Measurements from ENCODE around the gene BCR.
A peak's percentile ranks its signal among the peaks of the same experiment; 100 is the strongest.

The BCR gene

DNA sequence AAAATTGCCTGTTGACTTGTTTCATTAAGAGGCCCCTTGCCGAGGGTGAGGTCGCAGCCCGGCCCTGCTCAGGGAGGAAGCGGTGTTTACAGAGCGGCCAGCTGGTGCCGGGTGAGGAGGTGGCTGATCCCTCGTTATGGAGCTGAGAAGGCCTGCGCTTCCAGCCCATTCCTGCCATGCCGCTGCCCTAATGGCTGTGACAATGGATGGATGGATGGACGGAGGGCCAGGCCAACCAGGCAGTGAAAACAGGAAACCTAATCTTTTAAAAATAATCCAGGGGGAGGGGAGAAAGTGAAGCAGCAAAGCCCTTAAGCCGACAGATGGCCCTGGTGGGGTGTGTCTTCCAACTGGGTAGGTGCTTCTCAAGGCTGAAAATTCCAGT lies 38.5 kb downstream of the BCR start:
- H3K4me3 ChIP-seq (ENCODE audit: low read depth, low read length) = no peak overlapping the region
- peaks cover 34% of the 10 kb centered on the region for H3K79me2 ChIP-seq (ENCODE audit: control insufficient read depth, insufficient read depth, low read length, unreplicated experiment)
- H3K27me3 ChIP-seq (ENCODE audit: insufficient read depth, low read length) = no peaks in the 10 kb centered on the region
- H2AFZ ChIP-seq (ENCODE audit: low read length, unreplicated experiment) = no peak overlapping the region
- H3K4me1 ChIP-seq (ENCODE audit: control insufficient read depth, insufficient read depth, low read length, unreplicated experiment) = peaks cover 42% of the 10 kb centered on the region
- no peak overlapping the region for H3K27ac ChIP-seq (ENCODE audit: low read depth, low read length)
- H3K36me3 ChIP-seq (ENCODE audit: insufficient read depth, low read length) = no peaks in the 10 kb centered on the region

DNA sequence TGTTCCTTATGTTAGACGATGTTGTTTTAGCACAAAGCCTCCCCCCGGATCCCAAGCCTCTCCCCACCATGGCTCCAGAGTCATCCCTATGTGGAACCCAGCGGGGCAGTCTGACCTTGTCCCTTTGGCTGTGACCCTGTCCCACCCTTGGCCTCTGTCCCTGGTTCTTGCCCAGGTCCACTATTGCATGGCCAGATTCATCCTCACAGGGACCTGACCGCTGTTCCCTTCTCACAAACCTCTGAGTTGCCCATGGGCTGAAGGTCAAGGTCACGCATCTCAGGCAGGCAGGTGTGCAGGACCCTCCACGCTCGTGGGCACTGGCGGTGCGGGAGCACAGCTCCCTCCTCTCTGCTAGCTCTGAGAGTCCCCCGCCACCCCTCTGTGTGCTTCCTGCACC lies 39.0 kb downstream of the BCR start:
- Histone ChIP-seq H3K36me3 (ENCODE audit: insufficient read depth, low read length) (no peaks in the 10 kb centered on the region), H3K4me3 (ENCODE audit: low read depth, low read length) (no peak overlapping the region), H3K27ac (ENCODE audit: low read depth, low read length) (no peak overlapping the region), H3K27me3 (ENCODE audit: insufficient read depth, low read length) (no peaks in the 10 kb centered on the region), H2AFZ (ENCODE audit: low read length, unreplicated experiment) (no peak overlapping the region), H3K4me1 (ENCODE audit: control insufficient read depth, insufficient read depth, low read length, unreplicated experiment) (peaks cover 42% of the 10 kb centered on the region), H3K79me2 (ENCODE audit: control insufficient read depth, insufficient read depth, low read length, unreplicated experiment) (peaks cover 37% of the 10 kb centered on the region)

DNA sequence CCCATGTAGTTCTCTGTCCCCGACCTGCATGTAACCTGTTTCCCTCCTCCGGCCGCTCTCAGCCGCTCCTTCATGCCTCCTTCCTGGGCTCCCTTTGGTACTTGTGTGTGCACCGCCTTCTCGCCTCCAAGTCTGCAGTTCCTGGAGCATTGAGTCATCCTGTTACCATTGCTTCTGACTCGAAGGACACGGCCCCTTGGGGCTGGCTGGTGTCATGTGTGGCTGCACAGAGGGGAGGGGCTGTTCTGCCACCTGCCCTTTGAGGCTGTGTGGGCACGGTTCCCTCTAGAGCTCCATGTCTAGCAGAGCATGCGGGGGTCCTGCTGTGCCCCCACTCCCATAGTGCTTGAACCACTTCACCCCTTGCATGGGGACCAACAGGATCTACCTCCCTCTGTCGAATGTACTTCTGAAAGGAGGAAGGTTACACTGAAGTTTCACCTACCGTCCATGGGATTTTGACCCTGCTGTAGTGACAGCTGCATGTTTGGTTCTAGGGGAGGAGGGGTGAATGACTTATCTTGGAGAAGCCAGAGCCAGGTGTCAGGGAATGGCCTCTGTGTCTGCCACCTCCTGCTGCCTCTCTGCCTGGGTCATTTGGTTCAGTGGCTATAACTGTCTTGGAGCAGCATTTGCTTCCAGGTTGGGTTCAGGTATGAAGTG lies 39.6 kb downstream of the BCR start:
- no peaks in the 10 kb centered on the region for H3K36me3 ChIP-seq (ENCODE audit: insufficient read depth, low read length)
- H2AFZ ChIP-seq (ENCODE audit: low read length, unreplicated experiment) = no peak overlapping the region
- H3K27me3 ChIP-seq (ENCODE audit: insufficient read depth, low read length) = no peaks in the 10 kb centered on the region
- no peak overlapping the region for H3K27ac ChIP-seq (ENCODE audit: low read depth, low read length)
- H3K4me1 ChIP-seq (ENCODE audit: control insufficient read depth, insufficient read depth, low read length, unreplicated experiment) = peaks cover 43% of the 10 kb centered on the region
- peak overlapping the region; percentile 21; the same call in 1 of the 2 replicates for H3K4me3 ChIP-seq (ENCODE audit: low read depth, low read length)
- H3K79me2 ChIP-seq (ENCODE audit: control insufficient read depth, insufficient read depth, low read length, unreplicated experiment) = peaks cover 35% of the 10 kb centered on the region

- Histone ChIP-seq H3K4me1 (ENCODE audit: control insufficient read depth, insufficient read depth, low read length, unreplicated experiment) (peaks cover 43% of the 10 kb centered on the region), H3K79me2 (ENCODE audit: control insufficient read depth, insufficient read depth, low read length, unreplicated experiment) (peaks cover 31% of the 10 kb centered on the region), H3K4me3 (ENCODE audit: low read depth, low read length) (peak overlapping the region; percentile 21; the same call in 1 of the 2 replicates)
These were observed 40.4 kb downstream of the BCR start for GRCh38 chr22:23220485-23221350.

DNA sequence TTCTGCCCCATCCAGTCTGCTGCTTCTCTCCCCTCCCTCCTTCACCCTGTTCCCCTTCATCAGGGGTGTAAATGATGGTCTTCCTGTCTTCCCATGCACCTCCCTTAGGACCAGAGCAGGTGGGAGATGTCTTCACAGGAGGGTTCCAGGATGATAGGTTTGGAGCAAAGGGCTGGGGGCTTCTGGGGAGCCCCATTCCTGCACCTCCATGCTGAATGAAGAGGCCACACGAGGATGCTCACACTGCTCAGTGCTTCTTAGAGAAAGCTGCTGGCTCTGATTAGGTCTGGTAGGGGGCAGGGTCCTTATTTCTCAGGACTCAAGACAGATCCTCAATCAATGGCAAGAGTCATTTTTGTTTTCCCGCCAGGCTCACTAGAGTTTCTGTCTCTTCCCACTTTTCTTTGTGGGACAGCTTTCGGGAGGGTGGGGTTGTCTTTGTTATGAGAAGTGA lies 41.1 kb downstream of the BCR start:
- no peak overlapping the region for H3K4me3 ChIP-seq (ENCODE audit: low read depth, low read length)
- H3K27me3 ChIP-seq (ENCODE audit: insufficient read depth, low read length) = no peaks in the 10 kb centered on the region
- no peak overlapping the region for H2AFZ ChIP-seq (ENCODE audit: low read length, unreplicated experiment)
- no peak overlapping the region for H3K27ac ChIP-seq (ENCODE audit: low read depth, low read length)
- H3K79me2 ChIP-seq (ENCODE audit: control insufficient read depth, insufficient read depth, low read length, unreplicated experiment) = peaks cover 28% of the 10 kb centered on the region
- H3K4me1 ChIP-seq (ENCODE audit: control insufficient read depth, insufficient read depth, low read length, unreplicated experiment) = peaks cover 43% of the 10 kb centered on the region
- H3K36me3 ChIP-seq (ENCODE audit: insufficient read depth, low read length) = no peaks in the 10 kb centered on the region

More at GRCh38 chr22:23220485-23221350, 40.4 kb downstream of the BCR start:
- no peaks in the 10 kb centered on the region for H3K36me3 ChIP-seq (ENCODE audit: insufficient read depth, low read length)
- no peaks in the 10 kb centered on the region for H3K27me3 ChIP-seq (ENCODE audit: insufficient read depth, low read length)
- H2AFZ ChIP-seq (ENCODE audit: low read length, unreplicated experiment) = no peak overlapping the region
- H3K27ac ChIP-seq (ENCODE audit: low read depth, low read length) = no peak overlapping the region

DNA sequence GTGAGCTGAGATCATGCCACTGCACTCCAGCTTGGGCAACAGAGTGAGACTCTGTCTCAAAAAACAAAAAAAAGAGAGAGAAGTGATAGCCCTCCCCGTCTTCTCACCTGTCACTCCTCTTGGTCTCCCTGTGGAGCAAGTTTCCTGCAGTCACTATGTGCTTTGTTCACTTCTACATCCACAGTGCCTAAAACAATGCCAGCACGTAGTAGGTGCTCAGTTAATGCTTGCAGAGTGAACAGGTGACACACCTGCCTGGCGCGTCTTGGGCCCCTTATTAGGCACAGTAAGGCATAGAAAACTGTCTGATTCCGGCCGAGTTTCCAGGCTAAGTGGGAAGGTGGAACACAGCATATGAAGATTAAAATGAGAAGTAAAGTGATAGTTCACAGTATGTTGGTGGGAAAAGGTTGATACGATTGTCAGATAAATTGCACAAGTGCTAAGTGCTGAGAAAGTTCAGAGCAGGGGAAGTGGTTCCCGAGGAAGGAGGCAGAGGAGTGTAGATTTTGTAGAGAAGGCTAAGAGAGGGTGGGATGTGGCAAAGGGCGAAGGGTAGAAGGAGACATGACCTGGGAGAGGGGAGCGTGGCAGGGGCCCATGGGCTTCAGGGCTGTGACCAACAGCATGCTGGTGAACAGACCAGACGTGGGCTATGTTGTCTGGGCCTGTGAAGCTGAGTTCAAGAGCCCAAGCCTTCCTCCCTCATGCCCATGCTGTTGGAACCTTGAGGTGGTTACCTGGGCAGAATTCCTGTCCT lies 41.9 kb downstream of the BCR start:
- peaks cover 26% of the 10 kb centered on the region for H3K79me2 ChIP-seq (ENCODE audit: control insufficient read depth, insufficient read depth, low read length, unreplicated experiment)
- no peak overlapping the region for H3K27ac ChIP-seq (ENCODE audit: low read depth, low read length)
- no peaks in the 10 kb centered on the region for H3K36me3 ChIP-seq (ENCODE audit: insufficient read depth, low read length)
- H3K4me3 ChIP-seq (ENCODE audit: low read depth, low read length) = no peak overlapping the region
- H3K27me3 ChIP-seq (ENCODE audit: insufficient read depth, low read length) = no peaks in the 10 kb centered on the region
- H2AFZ ChIP-seq (ENCODE audit: low read length, unreplicated experiment) = no peak overlapping the region
- H3K4me1 ChIP-seq (ENCODE audit: control insufficient read depth, insufficient read depth, low read length, unreplicated experiment) = peaks cover 52% of the 10 kb centered on the region

GRCh38 chr22:23222793-23223568 lies 42.7 kb downstream of the BCR start:
- no peak overlapping the region for H3K4me3 ChIP-seq (ENCODE audit: low read depth, low read length)
- no peak overlapping the region for H2AFZ ChIP-seq (ENCODE audit: low read length, unreplicated experiment)
- no peaks in the 10 kb centered on the region for H3K27me3 ChIP-seq (ENCODE audit: insufficient read depth, low read length)
- H3K36me3 ChIP-seq (ENCODE audit: insufficient read depth, low read length) = no peaks in the 10 kb centered on the region
- peaks cover 57% of the 10 kb centered on the region for H3K4me1 ChIP-seq (ENCODE audit: control insufficient read depth, insufficient read depth, low read length, unreplicated experiment)
- no peak overlapping the region for H3K27ac ChIP-seq (ENCODE audit: low read depth, low read length)
- H3K79me2 ChIP-seq (ENCODE audit: control insufficient read depth, insufficient read depth, low read length, unreplicated experiment) = peaks cover 30% of the 10 kb centered on the region

DNA sequence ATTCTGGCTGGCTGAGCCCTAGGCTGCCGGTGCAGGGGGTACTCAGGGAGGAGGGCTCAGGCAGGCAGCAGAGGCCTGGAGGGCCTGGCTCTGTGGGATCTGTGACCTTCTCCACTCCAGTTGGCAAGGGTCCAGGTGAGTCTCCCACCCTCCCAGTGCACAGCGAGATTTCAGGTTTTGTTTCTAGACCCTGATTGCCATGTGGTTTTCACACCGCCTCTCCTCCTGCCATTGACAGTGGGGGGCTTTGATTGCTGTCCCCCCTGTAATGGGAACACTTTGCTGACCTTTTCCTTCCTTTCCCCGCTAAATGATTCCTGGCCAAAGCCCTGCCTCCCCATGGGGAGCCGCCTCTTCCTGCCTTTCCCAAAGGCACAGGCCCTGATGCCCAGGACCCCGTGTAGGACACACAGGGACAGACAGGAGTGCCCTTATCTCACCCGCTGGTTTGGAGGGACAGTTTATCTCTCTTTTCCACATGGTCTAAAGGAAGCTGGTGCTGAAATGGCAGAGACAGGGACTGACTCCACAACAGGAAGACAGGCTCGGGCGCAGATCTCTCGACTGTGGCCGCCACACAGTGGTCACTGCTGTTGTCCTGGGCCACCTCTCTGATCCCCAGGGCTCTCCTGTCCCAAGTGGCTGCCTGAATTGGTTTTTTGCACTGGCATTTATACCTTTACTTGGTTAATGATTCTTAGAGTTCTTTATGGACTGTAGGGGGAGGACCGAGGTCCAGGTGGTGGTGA lies 43.4 kb downstream of the BCR start:
- H3K4me3 ChIP-seq (ENCODE audit: low read depth, low read length) = no peak overlapping the region
- no peak overlapping the region for H3K27ac ChIP-seq (ENCODE audit: low read depth, low read length)
- H3K27me3 ChIP-seq (ENCODE audit: insufficient read depth, low read length) = no peaks in the 10 kb centered on the region
- H3K36me3 ChIP-seq (ENCODE audit: insufficient read depth, low read length) = peaks cover 7% of the 10 kb centered on the region
- H3K4me1 ChIP-seq (ENCODE audit: control insufficient read depth, insufficient read depth, low read length, unreplicated experiment) = peaks cover 57% of the 10 kb centered on the region
- peaks cover 38% of the 10 kb centered on the region for H3K79me2 ChIP-seq (ENCODE audit: control insufficient read depth, insufficient read depth, low read length, unreplicated experiment)
- H2AFZ ChIP-seq (ENCODE audit: low read length, unreplicated experiment) = no peak overlapping the region

DNA sequence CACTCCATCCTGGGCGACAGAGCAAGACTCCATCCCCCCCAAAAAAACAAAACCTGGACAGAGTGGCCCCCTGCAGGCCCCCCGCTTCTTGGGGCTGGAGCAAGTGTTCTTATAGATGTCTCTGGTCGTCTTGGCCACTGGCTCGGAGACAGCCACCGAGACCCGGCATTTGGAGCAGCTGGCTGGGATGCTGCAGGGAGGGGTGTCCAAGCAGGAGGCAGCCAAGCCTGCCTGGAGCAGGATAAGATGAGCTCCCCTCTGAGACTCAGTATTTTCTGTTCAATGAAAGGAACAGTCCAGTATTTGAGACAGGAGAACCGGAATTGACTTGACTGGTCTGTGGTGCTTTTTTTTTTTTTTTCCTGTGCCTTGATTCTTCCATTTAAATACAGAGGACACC lies 44.5 kb downstream of the BCR start:
- Histone ChIP-seq H3K4me1 (ENCODE audit: control insufficient read depth, insufficient read depth, low read length, unreplicated experiment) (peaks cover 48% of the 10 kb centered on the region), H3K27me3 (ENCODE audit: insufficient read depth, low read length) (no peaks in the 10 kb centered on the region), H3K79me2 (ENCODE audit: control insufficient read depth, insufficient read depth, low read length, unreplicated experiment) (peaks cover 38% of the 10 kb centered on the region), H3K36me3 (ENCODE audit: insufficient read depth, low read length) (peaks cover 18% of the 10 kb centered on the region), H3K4me3 (ENCODE audit: low read depth, low read length) (no peak overlapping the region), H2AFZ (ENCODE audit: low read length, unreplicated experiment) (no peak overlapping the region), H3K27ac (ENCODE audit: low read depth, low read length) (peak overlapping the region; percentile 96; the same call in 1 of the 2 replicates)
